Measurements from ENCODE around the gene FBXO17.
"Not testable (repeated sequence)": the region's sequence is repeated elsewhere in the genome, so short reads cannot be mapped to it uniquely, and the experiment has no call there.

The FBXO17 gene

DNA sequence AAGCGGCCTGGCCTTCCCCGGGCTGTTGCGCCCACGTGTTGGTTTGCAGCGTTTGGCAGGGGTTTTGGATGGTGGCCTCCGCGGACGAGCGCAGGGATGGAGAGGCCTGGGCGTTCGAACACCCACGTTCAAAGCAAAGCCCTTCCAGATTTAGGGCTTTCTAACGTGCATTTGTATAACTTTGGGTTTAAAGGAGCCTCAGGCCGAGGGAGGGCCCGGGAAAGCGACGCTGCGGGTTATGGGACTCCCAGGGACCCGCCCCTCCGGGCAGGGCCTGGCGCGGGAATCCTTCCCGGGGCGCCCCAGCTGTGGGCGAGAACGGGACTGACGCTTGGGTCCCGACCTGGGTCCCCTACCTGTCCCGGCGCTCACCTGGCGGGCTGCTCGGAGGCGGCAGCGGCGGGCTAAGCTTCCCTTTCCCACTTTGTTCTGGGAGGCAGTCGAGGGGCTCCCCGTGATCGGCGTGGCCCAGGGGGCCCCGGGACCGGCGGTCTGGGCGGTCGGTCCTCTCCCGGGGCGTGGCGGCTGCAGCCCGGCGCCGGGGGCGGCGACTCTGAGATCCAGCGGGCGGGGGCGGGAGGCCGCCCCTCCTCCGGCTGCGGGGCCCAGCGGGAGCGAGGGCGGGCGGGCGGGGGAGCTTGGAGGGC, at the start of gene FBXO17:
Gene FBXO17, minus strand, starts transcription at position 529 of the 647 bp plus-strand sequence. CDS start 25,423 bp downstream, outside the sequence.
- no peak for DNase-seq (ENCODE audit: low read depth)

DNA sequence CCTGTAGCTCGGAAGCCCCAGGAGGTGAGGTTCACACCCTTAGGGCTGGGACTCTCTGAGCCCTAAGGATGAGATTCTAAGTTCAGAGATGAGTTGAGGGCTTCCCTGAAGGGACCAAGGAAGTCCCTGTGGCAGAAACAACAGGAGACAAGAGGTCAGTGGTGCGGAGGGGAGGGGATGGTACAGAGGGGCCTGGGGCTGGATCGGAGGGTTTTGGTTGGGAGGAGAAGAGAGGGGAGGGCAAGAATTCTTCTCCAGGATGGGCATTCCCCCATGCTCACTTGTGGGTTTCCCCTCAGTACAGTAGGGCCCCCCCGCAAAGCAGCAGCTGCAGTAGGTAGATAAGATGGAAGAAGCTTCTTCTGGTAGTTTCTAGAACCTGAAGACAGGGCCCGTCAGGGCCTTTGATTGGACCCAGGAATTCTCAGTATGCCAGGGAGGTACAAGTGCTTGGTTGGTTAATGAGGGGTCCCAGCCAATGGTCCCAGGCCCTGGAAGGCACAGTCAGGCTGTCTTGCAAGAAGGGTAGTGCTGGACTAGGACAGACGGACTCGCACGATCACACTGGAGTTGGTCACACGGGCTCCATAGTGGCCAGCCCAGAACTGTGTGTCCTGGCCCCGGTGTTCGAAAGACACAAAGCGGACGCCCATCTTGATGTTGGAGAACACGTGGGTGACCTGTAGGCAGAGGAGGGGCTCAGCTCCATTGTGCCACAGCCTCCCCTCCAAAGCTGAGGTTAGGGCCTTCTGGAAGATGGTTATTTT, 49.5 kb upstream of the FBXO17 start:
- DNase-seq (ENCODE audit: low read depth) = no peak

DNA sequence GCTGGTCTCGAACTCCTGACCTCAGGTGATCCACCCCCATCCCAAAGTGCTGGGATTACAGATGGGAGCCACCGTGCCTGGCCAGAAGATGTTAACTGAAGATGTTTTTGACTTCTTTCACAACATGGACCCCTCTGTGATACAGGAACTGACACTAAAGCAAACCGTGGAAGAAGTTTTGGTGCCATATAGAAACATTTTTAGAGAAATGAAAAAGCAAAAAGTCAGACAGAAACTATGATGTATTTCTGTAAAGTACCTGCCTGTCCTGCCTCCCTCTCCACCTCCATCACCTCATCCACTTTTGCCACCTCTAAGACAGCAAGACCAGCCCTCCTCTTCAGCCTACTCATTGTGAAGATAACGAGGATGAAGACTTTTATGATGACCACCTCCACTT, 45.5 kb upstream of the FBXO17 start:
- DNase-seq (ENCODE audit: low read depth) = no peak

DNA sequence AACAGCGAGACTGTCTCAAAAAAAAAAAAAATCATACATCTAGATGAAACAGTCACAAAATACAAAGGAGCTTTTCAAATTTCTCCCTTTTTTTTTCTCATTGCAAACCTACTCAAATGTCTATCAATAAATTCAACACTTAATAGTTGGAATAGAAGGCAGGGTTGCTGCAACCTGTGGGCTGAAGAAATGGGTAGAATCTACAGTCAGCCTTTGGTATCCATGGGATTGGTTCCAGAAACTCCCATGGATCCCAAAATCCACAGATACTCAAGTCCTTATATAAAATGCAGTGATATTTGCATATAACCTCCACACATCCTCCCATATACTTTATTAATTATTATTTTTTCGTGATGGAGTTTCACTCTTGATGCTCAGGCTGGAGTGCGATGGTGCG, 42.1 kb upstream of the FBXO17 start:
- DNase-seq (ENCODE audit: low read depth) = no peak

DNA sequence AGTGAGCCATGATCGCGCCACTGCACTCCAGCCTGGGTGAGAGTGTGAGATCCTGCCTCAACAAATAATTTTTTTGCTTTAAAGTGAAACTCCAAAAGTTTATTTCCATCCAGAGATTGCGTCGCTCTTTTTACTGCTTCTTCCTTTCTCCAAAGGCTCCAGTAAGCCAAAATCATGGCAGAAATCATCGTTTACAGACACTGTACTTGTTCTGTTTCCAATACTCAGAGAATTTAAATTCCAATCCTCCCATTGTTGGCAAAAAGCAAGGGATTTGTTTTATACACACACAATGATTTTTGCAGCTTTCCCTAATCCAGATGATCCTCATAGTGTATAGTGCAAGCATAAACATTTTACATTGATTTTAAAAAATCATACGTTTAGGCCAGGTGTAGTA, 41.5 kb upstream of the FBXO17 start:
- DNase-seq (ENCODE audit: low read depth) = no peak

- no peak for DNase-seq (ENCODE audit: low read depth)
Observed at GRCh38 chr19:39014037-39014436, 38.5 kb upstream of the FBXO17 start.

- DNase-seq (ENCODE audit: low read depth) = no peak
Observed at GRCh38 chr19:39009001-39009400, 33.5 kb upstream of the FBXO17 start.

GRCh38 chr19:39008137-39008536, 32.6 kb upstream of the FBXO17 start:
- no peak for DNase-seq (ENCODE audit: low read depth)

DNA sequence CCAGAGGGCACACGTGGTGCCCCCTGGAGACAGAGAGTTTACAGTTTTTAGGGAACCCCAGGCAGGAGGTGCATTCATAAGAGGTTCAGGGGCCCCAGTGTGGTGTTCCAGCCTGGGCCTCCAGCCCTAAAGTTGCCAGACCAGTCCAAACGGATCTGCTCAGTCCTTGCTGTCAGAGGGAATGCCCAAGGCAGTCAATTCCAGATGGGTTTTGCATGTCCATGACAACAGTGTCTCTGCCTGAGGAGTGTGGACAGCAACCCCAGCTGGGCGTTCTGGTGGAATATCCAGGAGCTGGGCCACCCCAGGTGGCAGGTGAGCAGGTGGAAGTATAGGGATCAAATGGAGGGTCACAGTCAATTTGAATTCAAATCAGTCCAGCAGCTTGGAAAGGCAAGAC, 31.6 kb upstream of the FBXO17 start:
- no peak for DNase-seq (ENCODE audit: low read depth)

DNA sequence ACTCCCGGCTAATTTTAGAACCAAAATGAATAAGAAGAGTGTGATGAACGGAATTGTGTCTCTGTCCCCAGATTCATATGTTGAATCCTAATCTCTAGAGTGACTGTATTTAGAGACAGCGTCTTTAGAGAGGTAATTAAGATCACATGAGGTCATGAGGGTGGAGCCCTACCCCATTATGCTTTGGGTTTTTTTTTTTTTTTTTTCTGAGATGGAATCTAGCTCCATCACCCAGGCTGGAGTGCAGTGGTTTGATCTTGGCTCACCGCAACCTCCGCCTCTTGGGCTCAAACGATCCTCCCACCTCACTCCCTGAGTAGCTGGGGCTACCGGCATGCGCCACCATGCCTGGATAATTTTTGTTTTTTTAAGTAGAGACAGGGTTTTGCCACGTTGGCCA, 28.9 kb upstream of the FBXO17 start:
- DNase-seq (ENCODE audit: low read depth) = no peak

DNA sequence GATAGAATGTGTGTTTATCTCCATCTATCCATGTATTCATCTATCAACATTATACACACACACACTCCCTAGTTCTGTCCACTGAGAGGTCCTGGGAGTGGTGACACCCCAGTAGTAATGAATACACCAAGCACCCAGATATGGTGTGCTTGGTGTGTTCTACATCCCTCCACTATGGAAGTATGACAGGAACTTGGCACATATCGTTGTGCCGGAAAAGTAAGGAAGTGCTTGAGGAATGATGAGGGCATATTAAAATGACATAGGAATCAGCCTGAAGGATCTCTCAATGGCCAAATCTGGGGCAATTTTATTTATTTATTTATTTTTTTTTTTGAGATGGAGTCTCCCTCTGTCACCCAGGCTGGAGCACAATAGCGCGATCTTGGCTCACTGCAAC, 28.3 kb upstream of the FBXO17 start:
- no peak for DNase-seq (ENCODE audit: low read depth)

GRCh38 chr19:39003188-39003587, 27.6 kb upstream of the FBXO17 start:
- DNase-seq (ENCODE audit: low read depth) = no peak

GRCh38 chr19:39001041-39001440, 25.5 kb upstream of the FBXO17 start:
- DNase-seq (ENCODE audit: low read depth) = no peak

- DNase-seq (ENCODE audit: low read depth) = not testable (repeated sequence)
Observed at GRCh38 chr19:38997576-38997975, 22.0 kb upstream of the FBXO17 start.

DNA sequence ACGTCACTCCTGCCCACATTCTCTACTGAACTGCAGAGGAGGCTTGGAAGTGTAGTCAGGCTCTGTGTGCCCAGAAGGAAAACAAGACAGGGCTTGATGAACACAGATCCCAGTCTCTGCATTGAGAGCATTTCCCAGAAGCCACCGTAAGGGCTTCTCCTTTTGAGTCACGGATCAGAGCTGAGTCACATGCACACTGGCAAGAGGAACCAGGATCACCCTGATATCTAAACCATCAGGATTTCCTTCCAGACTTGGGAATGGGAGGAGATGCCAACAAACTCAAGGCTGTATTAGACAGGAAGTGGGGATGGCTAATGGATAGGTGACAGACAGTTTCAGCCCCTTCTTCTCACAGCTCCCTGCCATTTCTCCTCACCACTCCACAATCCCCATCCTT, 17.7 kb upstream of the FBXO17 start:
- DNase-seq (ENCODE audit: low read depth) = no peak

DNA sequence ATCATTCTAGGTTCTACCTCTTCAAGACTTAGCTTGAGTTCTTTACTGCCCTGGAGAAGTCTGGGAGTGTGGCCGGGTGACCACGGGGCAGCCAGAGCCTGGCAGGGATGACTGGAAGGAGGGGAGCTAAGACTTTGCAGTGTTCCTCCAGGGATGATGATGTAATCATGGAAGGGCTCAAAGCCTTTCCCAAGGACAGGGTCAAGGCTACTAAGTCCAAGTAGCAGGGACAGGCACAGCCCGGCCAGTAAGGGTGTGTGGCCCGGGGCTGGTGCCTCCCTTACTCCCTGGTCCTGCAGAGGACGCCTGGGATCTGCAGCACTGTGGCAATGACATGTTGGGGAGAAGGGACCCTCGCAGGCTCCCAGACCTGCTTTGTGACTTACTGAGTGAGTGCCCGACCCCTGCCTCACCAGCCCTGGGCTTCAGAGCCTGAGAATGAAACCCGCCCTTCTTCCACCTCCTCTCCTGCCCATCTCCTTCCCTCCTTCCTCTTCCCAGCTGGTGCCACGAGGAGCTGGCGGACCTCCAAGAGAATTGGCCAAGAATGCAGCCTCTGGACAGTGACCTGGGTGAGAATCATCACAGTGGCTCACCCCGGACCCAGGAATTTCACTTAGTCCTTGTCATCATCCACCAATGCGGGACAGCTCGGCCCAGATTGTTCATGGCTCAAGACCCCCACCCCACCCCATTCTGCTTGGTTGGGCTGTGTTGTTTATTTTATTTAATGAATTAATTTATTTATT, 15.6 kb upstream of the FBXO17 start:
- no peak for DNase-seq (ENCODE audit: low read depth)

GRCh38 chr19:38989614-38990013, 14.1 kb upstream of the FBXO17 start:
- DNase-seq (ENCODE audit: low read depth) = not testable (repeated sequence)

GRCh38 chr19:38989066-38989605, 13.6 kb upstream of the FBXO17 start:
- DNase-seq (ENCODE audit: low read depth) = no peak

DNA sequence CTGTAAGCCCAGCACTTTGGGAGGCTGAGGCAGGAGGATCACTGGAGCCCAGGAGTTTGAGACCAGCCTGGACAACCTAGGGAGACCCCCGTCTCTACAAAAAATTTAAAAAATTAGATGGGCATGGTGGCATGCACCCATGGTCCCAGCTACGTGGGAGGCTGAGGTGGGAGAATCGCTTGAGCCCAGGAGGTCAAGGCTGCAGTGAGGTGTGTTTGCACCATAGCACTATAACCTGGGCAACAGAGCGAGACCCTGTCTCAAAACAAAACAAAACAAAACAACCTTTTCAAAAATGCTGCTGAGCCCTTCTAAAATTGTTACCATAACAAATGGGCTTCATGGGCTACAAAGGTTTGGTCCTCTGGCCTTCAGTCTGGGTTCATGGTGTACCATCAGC, 13.1 kb upstream of the FBXO17 start:
- DNase-seq (ENCODE audit: low read depth) = not testable (repeated sequence)

DNA sequence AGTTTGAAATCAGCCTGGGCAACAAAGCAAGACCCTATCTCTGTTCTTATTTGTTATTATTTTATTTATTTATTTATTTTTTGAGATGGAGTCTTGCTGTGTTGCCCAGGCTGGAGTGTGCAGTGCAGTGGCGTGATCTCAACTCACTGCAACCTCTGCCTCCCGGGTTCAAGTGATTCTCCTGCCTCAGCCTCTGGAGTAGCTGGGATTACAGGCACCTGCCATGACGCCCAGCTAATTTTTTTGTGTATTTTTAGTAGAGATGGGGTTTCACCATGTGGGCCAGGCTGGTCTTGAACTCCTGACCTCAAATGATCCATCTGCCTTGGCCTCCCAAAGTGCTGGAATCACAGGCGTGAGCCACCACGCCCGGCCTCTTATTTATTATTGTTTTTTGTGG, 12.2 kb upstream of the FBXO17 start:
- DNase-seq (ENCODE audit: low read depth) = not testable (repeated sequence)

DNA sequence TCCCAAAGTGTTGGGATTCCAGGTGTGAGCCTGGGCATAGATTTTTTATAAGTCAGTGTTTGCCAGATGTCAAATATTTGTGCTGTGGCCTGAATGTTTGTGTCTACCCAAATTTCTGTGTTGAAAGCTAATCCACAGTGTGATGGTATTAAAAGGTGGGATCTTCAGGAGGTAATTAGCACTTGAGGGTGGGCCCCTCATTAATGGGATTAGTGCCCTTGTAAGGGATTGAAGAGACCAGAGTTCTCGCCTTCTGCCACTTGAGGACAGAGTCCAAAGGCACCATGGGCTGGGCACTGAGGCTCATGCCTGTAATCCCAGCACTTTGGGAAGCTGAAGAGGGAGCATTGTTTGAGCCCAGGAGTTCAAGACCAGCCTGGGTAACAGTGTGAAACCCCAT, 9.7 kb upstream of the FBXO17 start:
- no peak for DNase-seq (ENCODE audit: low read depth)

GRCh38 chr19:38980583-38981374, 5.2 kb upstream of the FBXO17 start:
- no peak for DNase-seq (ENCODE audit: low read depth)
